ENCODE data around the gene FYB1.

The FYB1 gene

GRCh38 chr5:39116344-39117170 is 102.8 kb downstream of the FYB1 start:
- no peak for DNase-seq

GRCh38 chr5:39115644-39116343 is 103.6 kb downstream of the FYB1 start:
- no peak for DNase-seq

GRCh38 chr5:39114155-39114554 is 105.2 kb downstream of the FYB1 start:
- DNase-seq: no peak

- no peak for DNase-seq
Measured at GRCh38 chr5:39113354-39113953, 105.9 kb downstream of the FYB1 start.

- DNase-seq: no peak
Measured at GRCh38 chr5:39109606-39110005, 109.8 kb downstream of the FYB1 start.

GRCh38 chr5:39108987-39109386 is 110.4 kb downstream of the FYB1 start:
- no peak for DNase-seq

GRCh38 chr5:39107350-39107749 is 112.0 kb downstream of the FYB1 start:
- no peak for DNase-seq

GRCh38 chr5:39106322-39106721 is 113.0 kb downstream of the FYB1 start:
- no peak for DNase-seq

GRCh38 chr5:39104221-39104620 is 115.1 kb downstream of the FYB1 start:
- no peak for DNase-seq

- DNase-seq: no peak
Measured at GRCh38 chr5:39102684-39103155, 116.6 kb downstream of the FYB1 start.

GRCh38 chr5:39100851-39101396 is 118.4 kb downstream of the FYB1 start:
- DNase-seq: no peak

- no peak for DNase-seq
Measured at GRCh38 chr5:39100301-39100850, 119.0 kb downstream of the FYB1 start.

- no peak for DNase-seq
Measured at GRCh38 chr5:39099831-39100230, 119.5 kb downstream of the FYB1 start.

- DNase-seq: no peak
Measured at GRCh38 chr5:39093352-39093751, 126.0 kb downstream of the FYB1 start.

GRCh38 chr5:39092581-39093351 is 126.6 kb downstream of the FYB1 start:
- DNase-seq: no peak

- no peak for DNase-seq
Measured at GRCh38 chr5:39091940-39092580, 127.3 kb downstream of the FYB1 start.

GRCh38 chr5:39083968-39084367 is 135.4 kb downstream of the FYB1 start:
- DNase-seq: no peak

GRCh38 chr5:39082995-39083394 is 136.4 kb downstream of the FYB1 start:
- no peak for DNase-seq

GRCh38 chr5:39080597-39081204 is 138.7 kb downstream of the FYB1 start:
- DNase-seq: no peak

- DNase-seq: no peak
Measured at GRCh38 chr5:39080168-39080567, 139.2 kb downstream of the FYB1 start.

GRCh38 chr5:39079147-39079546 is 140.2 kb downstream of the FYB1 start:
- no peak for DNase-seq

All from activated effector memory CD4-positive, alpha-beta T cell treated with Interleukin-2 at 50 U/mL for 16 hours (primary cell).